PC-3 (cell line): ENCODE data around the gene FFAR1. TPM values are rescaled to one million over a fixed set of nuclear protein-coding genes. Genes with fewer than 3 reads are reported as not detected.

Experiments
- ATAC-seq: fragments of 200-7000 bp; cut with Tn5 transposase; 2 replicates; pipeline ENCODE4 v1.9.1; 2020; ENCODE audit warnings: mild to moderate bottlenecking, moderate library complexity
- BruUV-seq: library from RNA; stranded (reverse); fragments of 400-500 nt; replicated peaks from 2 replicates; lab custom pipeline; 2021; lab: Mats Ljungman, UMichigan
- CTCF ChIA-PET: fragments of 300-600 bp; sonication (Branson Sonifier 250); formaldehyde crosslinking; loops from one replicate; lab custom pipeline; 2022; ENCODE audit warnings: antibody characterized with exemption; lab: Charles Lee
- POLR2A ChIA-PET: fragments of 300-600 bp; sonication (Branson Sonifier 250); formaldehyde crosslinking; loops from one replicate; lab custom pipeline; 2022; ENCODE audit warnings: antibody characterized with exemption; ENCODE audit not compliant: unreplicated experiment; lab: Charles Lee
- DNase-seq: peaks from one replicate; pipeline ENCODE4 v3.0.0-alpha.2; 2015
- H2AFZ ChIP-seq: fragments of 300-600 bp; sonication (generic); 2 replicates; pipeline ENCODE4 v1.6.0; 2016; ENCODE audit warnings: antibody characterized with exemption, low read length
- H3F3A ChIP-seq: fragments of 300-600 bp; sonication (generic); one replicate; pipeline ENCODE4 v1.6.0; 2017; ENCODE audit warnings: antibody characterized with exemption, low read length, control low read depth, mild to moderate bottlenecking; ENCODE audit not compliant: unreplicated experiment
- H3K27ac ChIP-seq: fragments of 300-600 bp; sonication (generic); 2 replicates; pipeline ENCODE4 v1.5.1; 2016; ENCODE audit warnings: mild to moderate bottlenecking, low read length
- H3K27me3 ChIP-seq: fragments of 300-600 bp; sonication (generic); 2 replicates; pipeline ENCODE4 v1.6.1; 2016; ENCODE audit warnings: low read length, mixed read lengths
- H3K36me3 ChIP-seq: fragments of 300-600 bp; sonication (generic); 2 replicates; pipeline ENCODE4 v1.6.1; 2016; ENCODE audit warnings: low read depth, mixed run types, low read length, mixed read lengths
- H3K4me1 ChIP-seq: fragments of 300-600 bp; sonication (generic); 2 replicates; pipeline ENCODE4 v1.5.1; 2016; ENCODE audit warnings: low read length; ENCODE audit not compliant: insufficient read depth
- H3K4me2 ChIP-seq: fragments of 300-600 bp; sonication (generic); 2 replicates; pipeline ENCODE4 v1.6.0; 2016; ENCODE audit warnings: low read length
- H3K4me3 ChIP-seq: fragments of 300-600 bp; sonication (generic); 2 replicates; pipeline ENCODE4 v1.5.1; 2016; ENCODE audit warnings: mild to moderate bottlenecking, low read length, mixed read lengths
- H3K79me2 ChIP-seq: fragments of 300-600 bp; sonication (generic); 2 replicates; pipeline ENCODE4 v1.6.1; 2017; ENCODE audit warnings: low read length, mixed read lengths
- H3K9ac ChIP-seq: fragments of 300-600 bp; sonication (generic); 2 replicates; pipeline ENCODE4 v1.6.0; 2016; ENCODE audit warnings: mild to moderate bottlenecking, low read length
- H3K9me2 ChIP-seq: fragments of 300-600 bp; sonication (generic); replicated peaks from 2 replicates; pipeline ENCODE4 v1.6.1; 2016; ENCODE audit warnings: mixed run types, low read length, mixed read lengths
- H3K9me3 ChIP-seq: fragments of 300-600 bp; sonication (generic); 2 replicates; pipeline ENCODE4 v1.6.1; 2016; ENCODE audit warnings: low read length, mixed read lengths
- H4K20me1 ChIP-seq: fragments of 300-600 bp; sonication (generic); 2 replicates; pipeline ENCODE4 v1.6.1; 2016; ENCODE audit warnings: low read length, mixed read lengths
- CTCF ChIP-seq: fragments of 300-600 bp; sonication (generic); conservative IDR thresholded peaks from 2 replicates; pipeline ENCODE4 v1.5.1; 2017; ENCODE audit warnings: antibody characterized with exemption, low read depth, mild to moderate bottlenecking, low read length
- EZH2 ChIP-seq: fragments of 300-600 bp; sonication (generic); IDR thresholded peaks from one replicate; pipeline ENCODE4 v1.6.1; 2017; ENCODE audit warnings: antibody characterized with exemption, mild to moderate bottlenecking, low read length; ENCODE audit not compliant: unreplicated experiment
- EZH2phosphoT487 ChIP-seq: fragments of 300-600 bp; sonication (generic); IDR thresholded peaks from 2 replicates; pipeline ENCODE4 v1.6.1; 2018; ENCODE audit warnings: mild to moderate bottlenecking, antibody characterized with exemption, low read length, borderline replicate concordance
- intact Hi-C: fragments of 100-400 bp; cut with micrococcal nuclease; formaldehyde crosslinking; loops from 2 replicates; pipeline ENCODE4 v1.9.0; 2023
- total RNA-seq: library from RNA; depleted of rRNA; stranded (reverse); fragments of >200 nt; gene quantifications from 2 replicates; pipeline ENCODE4 v1.2.3, GENCODE V29; 2014

FFAR1 gene
- total RNA-seq, 1 experiment from 2014 or later = not detected

DNA sequence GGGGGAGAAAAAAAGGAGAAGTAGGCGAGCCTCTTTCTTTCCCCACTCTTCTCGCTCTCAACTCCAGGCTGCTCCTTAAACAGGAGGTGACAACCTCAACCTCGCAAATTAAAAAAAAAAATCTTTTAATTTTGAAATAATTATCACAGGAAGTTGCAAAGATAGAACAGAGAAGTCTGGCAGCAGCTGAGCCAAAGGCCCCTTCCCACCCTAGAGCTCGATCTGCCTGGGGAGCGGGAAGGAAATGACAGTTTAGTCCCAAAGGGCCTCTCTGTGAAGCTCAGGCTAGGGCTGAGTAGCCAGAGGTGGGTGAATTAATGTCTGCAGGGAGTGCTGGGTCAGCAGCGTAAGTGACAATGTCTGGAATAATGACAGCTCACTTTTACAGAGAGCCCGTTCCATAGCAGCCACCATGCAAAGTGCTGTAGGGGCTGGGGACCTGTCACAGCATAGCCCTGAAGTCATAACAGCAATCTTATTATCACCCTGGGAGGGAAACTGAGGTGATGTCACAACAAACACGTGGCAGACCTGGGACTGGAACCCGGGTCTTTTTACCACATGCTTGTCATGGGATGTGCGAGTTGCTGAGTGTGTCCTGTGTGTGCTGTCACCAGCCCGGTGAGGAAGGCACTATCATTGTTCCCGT is 27.5 kb upstream of the FFAR1 start:
- no peak for TF ChIP-seq EZH2phosphoT487
- TF ChIP-seq EZH2 = no peak
- TF ChIP-seq CTCF = no peak
- no peaks in the 10 kb centered on the region for H3K79me2 ChIP-seq
- no peaks in the 10 kb centered on the region for H3K27me3 ChIP-seq
- no peaks in the 10 kb centered on the region for H3F3A ChIP-seq
- H3K9me2 ChIP-seq = no peaks in the 10 kb centered on the region
- H3K9ac ChIP-seq = no peak overlapping the region
- H3K4me3 ChIP-seq = no peak overlapping the region
- no peak overlapping the region for H3K4me2 ChIP-seq
- intact Hi-C loops = no loop called here
- peaks cover 13% of the 10 kb centered on the region for H3K4me1 ChIP-seq
- DNase-seq (no peak), ATAC-seq (no peak)
- H4K20me1 ChIP-seq = no peaks in the 10 kb centered on the region
- no peak overlapping the region for H2AFZ ChIP-seq
- H3K9me3 ChIP-seq = no peaks in the 10 kb centered on the region
- H3K36me3 ChIP-seq = no peaks in the 10 kb centered on the region
- no TSS peak for BruUV-seq
- no peak overlapping the region for H3K27ac ChIP-seq
- CTCF ChIA-PET = no interaction called here
- POLR2A ChIA-PET = no interaction called here

- peaks cover 13% of the 10 kb centered on the region for H3K4me1 ChIP-seq
- no TSS peak for BruUV-seq
- POLR2A ChIA-PET = no interaction called here
- TF ChIP-seq EZH2phosphoT487 = no peak
- no peak for TF ChIP-seq CTCF
- no peak for TF ChIP-seq EZH2
- H3K4me3 ChIP-seq = no peak overlapping the region
- H3K9me3 ChIP-seq = no peaks in the 10 kb centered on the region
- H3K4me2 ChIP-seq = no peak overlapping the region
- intact Hi-C loops = no loop called here
- DNase-seq (no peak), ATAC-seq (no peak)
- no peaks in the 10 kb centered on the region for H3K36me3 ChIP-seq
- H3K79me2 ChIP-seq = no peaks in the 10 kb centered on the region
- H3K9me2 ChIP-seq = no peaks in the 10 kb centered on the region
- no peak overlapping the region for H2AFZ ChIP-seq
- CTCF ChIA-PET = no interaction called here
- no peak overlapping the region for H3K9ac ChIP-seq
- no peaks in the 10 kb centered on the region for H3K27me3 ChIP-seq
- H3F3A ChIP-seq = no peaks in the 10 kb centered on the region
- H3K27ac ChIP-seq = no peak overlapping the region
- H4K20me1 ChIP-seq = no peaks in the 10 kb centered on the region
These were observed 26.4 kb upstream of the FFAR1 start for GRCh38 chr19:35321291-35321690.

- intact Hi-C loops = no loop called here
- no peaks in the 10 kb centered on the region for H3K36me3 ChIP-seq
- no peak for ATAC-seq
- H3K9ac ChIP-seq = no peak overlapping the region
- no peaks in the 10 kb centered on the region for H4K20me1 ChIP-seq
- peaks cover 13% of the 10 kb centered on the region for H3K4me1 ChIP-seq
- H2AFZ ChIP-seq = no peak overlapping the region
- H3K79me2 ChIP-seq = no peaks in the 10 kb centered on the region
- H3K27ac ChIP-seq = no peak overlapping the region
- BruUV-seq = no TSS peak
- CTCF ChIA-PET = no interaction called here
- no peak overlapping the region for H3K4me2 ChIP-seq
- H3K4me3 ChIP-seq = no peak overlapping the region
- no peaks in the 10 kb centered on the region for H3K27me3 ChIP-seq
- H3K9me2 ChIP-seq = no peaks in the 10 kb centered on the region
- no peaks in the 10 kb centered on the region for H3F3A ChIP-seq
- H3K9me3 ChIP-seq = no peaks in the 10 kb centered on the region
- TF ChIP-seq EZH2phosphoT487 = no peak
- TF ChIP-seq EZH2 = no peak
- DNase-seq = no peak
- POLR2A ChIA-PET = no interaction called here
These were observed 25.7 kb upstream of the FFAR1 start for GRCh38 chr19:35322014-35322413.
